ENCODE measurements around the gene DOCK3. TPM values are rescaled to one million over a fixed set of nuclear protein-coding genes. Genes with fewer than 3 reads are reported as not detected.

DOCK3 gene
- total and polyA plus RNA-seq, 2 of the 4 experiments (the other 2 are of a cell fraction) = under 0.01 to 0.12 TPM

GRCh38 chr3:50936389-50936788, 261.7 kb downstream of the DOCK3 start:
- Histone ChIP-seq H4K91ac (ENCODE audit: insufficient read depth, low read depth, low read length) (no peak overlapping the region), H2AFZ (replicated peaks; ENCODE audit: low read length, poor library complexity) (no peak overlapping the region), H3K27me3 (ENCODE audit: control insufficient read depth, insufficient read depth, low read length) (no peaks in the 10 kb centered on the region), H3K18ac (ENCODE audit: low read depth, low read length) (no peak overlapping the region), H3K36me3 (ENCODE audit: control insufficient read depth, insufficient read depth, low read length) (no peaks in the 10 kb centered on the region), H2BK120ac (ENCODE audit: low read depth, low read length) (no peak overlapping the region), H3K14ac (replicated peaks; ENCODE audit: low read depth, low read length) (no peak overlapping the region), H3K27ac (ENCODE audit: insufficient read depth, low read length) (no peak overlapping the region), H4K20me1 (ENCODE audit: insufficient read depth, low read length) (no peaks in the 10 kb centered on the region), H3K56ac (ENCODE audit: extremely low read depth, insufficient read depth, low read length) (no peak overlapping the region), H3K4me3 (ENCODE audit: insufficient read depth, low read depth, low read length) (no peak overlapping the region), H4K8ac (ENCODE audit: low read depth in 2 of 2, low read length in 2 of 2) (no peak overlapping the region), H3K79me1 (ENCODE audit: low read depth in 1 of 2, low read length in 2 of 2) (no peaks in the 10 kb centered on the region), H3K9me1 (ENCODE audit: insufficient read depth, low read length) (no peaks in the 10 kb centered on the region), H3K9ac (ENCODE audit: low read depth, low read length) (no peak overlapping the region), H3K4me2 (ENCODE audit: low read depth, low read length) (no peak overlapping the region), H3K9me3 (ENCODE audit: control insufficient read depth, insufficient read depth, low read length) (no peaks in the 10 kb centered on the region), H2AK5ac (ENCODE audit: low read depth, low read length) (no peak overlapping the region), H2BK20ac (ENCODE audit: low read depth, low read length) (no peak overlapping the region), H3K4ac (ENCODE audit: low read depth, low read length) (no peak overlapping the region), H2BK15ac (ENCODE audit: low read depth, low read length) (no peak overlapping the region), H2BK5ac (ENCODE audit: low read depth, low read length, poor library complexity, severe bottlenecking) (no peak overlapping the region), H4K5ac (ENCODE audit: low read depth, low read length) (no peak overlapping the region), H3K23ac (ENCODE audit: low read depth, low read length) (no peak overlapping the region), H2AK9ac (replicated peaks; ENCODE audit: low read depth, low read length, poor library complexity) (no peak overlapping the region), H3K4me1 (ENCODE audit: control insufficient read depth, insufficient read depth, low read length) (no peaks in the 10 kb centered on the region)
- ATAC-seq (ENCODE audit: low read depth) = no peak
- no peak for DNase-seq
- BruUV-seq (replicated peaks) = no TSS peak
- dilution Hi-C loops (cut with HindIII; ENCODE audit: low sequenced_read_pairs, unreplicated experiment) (no loop called here), in situ Hi-C loops (cut with MboI; ENCODE audit: low sequenced_read_pairs) (no loop called here), intact Hi-C loops (cut with micrococcal nuclease) (no loop called here)
- TF ChIP-seq BHLHE40 (IDR thresholded peaks at IDR 0.05; ENCODE audit: low read depth, low read length) (no peak), ELK1 (IDR thresholded peaks at IDR 0.05; ENCODE audit: borderline replicate concordance, low read depth, low read length) (no peak), MAFK (IDR thresholded peaks at IDR 0.05; ENCODE audit: low read depth, low read length) (peak; percentile 95), CEBPB (IDR thresholded peaks at IDR 0.05; ENCODE audit: low read depth, low read length) (no peak)
- ChIA-PET POLR2A (ENCODE audit: unreplicated experiment) (no interaction called here), CTCF (no interaction called here)
- WGBS, 2 experiments (ENCODE audit: extremely low coverage in 2 of 2, insufficient read length in 1 of 2) = no CpG with 5 or more reads among the region's 2 CpGs

Measured in IMR-90 (cell line).